ACHN (cell line): Measurements from ENCODE around the gene TUSC1.
"Not testable (repeated sequence)": the region's sequence is repeated elsewhere in the genome, so short reads cannot be mapped to it uniquely, and the experiment has no call there.

ENCODE experiments used
- DNase-seq: peaks from one replicate; pipeline ENCODE4 v3.0.0-alpha.2; 2015
- in situ Hi-C: cut with HindIII; loops from 2 replicates; pipeline ENCODE4 v1.10.0; 2017; ENCODE audit warnings: low sequenced_read_pairs, low pct_ligation_motif_present, low pct_unique_long_range_greater_than_20kb

TUSC1 gene

GRCh38 chr9:25678147-25678666 lies at the start of gene TUSC1:
Gene TUSC1, minus strand, starts transcription at chr9:25678444. Its CDS starts 132 bp downstream, at chr9:25678312.
- in situ Hi-C loops = no loop called here
- DNase-seq = peak; percentile 87

DNA sequence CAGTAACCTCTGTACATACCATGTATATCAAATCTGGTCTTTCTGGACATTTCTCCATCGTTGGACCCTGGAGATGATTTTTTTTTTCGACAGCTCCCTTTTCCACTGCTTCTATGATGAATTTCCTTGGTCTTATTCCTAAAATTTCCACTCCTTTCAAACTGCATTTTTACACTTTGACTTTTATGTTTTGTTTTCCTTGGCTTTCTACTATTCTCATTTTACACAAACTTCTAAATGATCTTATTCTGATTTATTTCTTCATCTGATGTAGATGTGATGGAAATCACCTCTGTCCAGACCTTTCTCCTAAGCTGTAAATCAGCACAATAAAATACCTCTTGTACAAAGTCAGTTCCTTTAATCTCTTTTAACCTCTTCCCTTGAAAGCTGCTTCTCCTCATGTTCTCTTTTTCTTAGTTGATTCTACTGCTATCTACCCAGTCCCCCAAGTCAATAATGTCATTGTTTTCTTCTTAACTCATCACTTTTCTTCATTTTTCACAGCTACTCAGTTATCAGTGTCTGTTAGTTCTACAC lies 48.7 kb upstream of the TUSC1 start:
- DNase-seq = no peak
- in situ Hi-C loops = no loop called here

DNA sequence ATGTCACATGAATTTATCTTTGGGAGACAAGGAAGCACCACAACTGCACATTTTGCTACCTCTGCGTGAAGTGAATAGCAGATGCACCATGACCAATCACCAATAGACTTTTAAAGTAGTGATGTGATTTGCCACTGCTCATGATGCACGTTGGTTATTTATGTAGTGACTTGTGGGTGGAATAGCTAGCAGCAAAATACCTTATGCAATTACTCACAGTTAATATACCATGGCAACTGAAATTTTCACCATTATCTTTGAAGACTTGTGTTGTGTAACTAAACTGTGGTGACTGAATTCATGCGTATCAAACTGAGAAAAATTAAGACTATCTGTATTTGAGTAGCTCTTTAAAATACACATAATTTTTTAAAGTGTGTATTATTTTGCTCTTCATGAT lies 46.2 kb upstream of the TUSC1 start:
- in situ Hi-C loops = no loop called here
- DNase-seq = no peak

DNA sequence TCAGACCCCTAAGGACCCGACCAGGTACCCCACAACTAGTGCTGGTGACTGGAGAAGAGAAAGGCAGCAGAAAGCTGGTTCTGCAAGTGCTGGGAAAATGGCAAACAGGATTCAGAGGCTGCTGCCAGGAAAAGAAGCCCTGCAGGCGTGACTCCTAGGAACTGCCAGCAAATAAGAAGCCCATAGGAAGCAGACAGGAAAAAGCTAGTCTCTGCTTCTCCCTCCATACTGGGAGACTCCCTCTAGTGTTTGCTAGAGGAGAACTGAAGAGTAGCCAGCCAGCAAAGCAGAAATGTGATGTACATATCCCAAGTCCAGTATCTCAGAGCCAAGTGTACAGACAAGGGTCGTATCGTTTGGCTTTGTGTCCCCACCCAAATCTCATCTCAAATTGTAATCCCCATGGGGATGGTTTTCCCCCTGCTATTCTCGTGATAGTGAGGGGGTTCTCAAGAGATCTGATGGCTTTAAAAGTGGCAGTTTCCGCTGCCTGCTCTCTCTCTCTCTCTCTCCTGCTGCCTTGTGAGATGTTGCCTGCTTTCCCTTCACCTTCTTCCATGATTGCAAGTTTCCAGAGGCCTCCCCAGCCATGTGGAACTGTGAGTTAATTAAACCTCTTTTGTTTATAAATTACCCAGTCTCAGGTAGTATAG lies 38.1 kb upstream of the TUSC1 start:
- peak; percentile 60 for DNase-seq

DNA sequence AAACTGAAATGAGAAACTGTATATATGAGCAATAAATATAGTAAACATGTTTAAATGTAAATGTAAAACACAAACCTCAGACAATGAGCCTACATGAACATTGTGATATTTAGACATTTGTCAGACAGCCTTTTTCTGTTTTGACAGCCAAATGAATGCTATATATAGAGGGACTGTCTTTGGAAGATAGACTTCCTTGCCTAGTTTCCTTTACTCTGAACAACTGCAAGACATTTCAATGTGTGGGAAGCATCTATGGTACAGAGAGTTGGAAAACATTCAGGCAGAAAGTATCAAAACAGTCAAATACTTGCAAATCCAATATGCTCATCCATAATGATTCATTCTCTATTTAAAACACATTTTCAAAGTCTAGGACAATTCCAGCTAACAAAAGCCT lies 31.7 kb upstream of the TUSC1 start:
- DNase-seq = no peak
- in situ Hi-C loops = no loop called here

More for the DNA sequence above, 38.1 kb upstream of the TUSC1 start:
- in situ Hi-C loops = no loop called here

GRCh38 chr9:25704800-25705199 lies 26.6 kb upstream of the TUSC1 start:
- DNase-seq = no peak
- in situ Hi-C loops = no loop called here

DNA sequence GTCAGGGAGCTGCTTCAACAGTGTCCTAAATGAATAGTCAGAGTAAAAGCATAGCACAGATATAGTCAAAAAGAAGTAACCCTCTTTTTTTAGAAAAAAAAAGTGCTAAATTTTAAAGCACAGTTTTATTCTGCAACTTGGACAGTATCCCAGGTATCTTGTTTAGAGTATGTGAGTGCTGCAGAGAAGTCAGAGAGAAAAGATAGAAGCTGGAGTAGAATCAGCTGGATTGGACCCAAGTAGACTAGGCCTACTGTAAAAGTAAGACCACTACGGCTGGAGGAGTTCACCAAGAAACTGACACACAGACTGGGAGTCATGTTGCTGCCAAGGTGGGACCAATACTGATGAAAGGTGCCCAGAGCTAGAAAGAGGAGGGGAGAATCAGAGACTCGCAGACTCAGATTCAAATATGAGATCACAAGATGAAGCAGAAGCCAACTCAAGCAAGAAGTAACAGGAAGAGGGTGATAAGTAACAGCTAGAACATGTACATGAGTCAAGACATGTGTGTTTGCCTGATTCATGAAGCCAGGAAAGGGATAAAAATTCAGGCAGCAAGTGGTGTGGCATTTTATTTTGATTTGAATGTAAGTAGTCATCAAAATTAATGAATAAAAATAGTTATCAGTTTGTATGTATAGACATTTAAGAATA lies 25.6 kb upstream of the TUSC1 start:
- no peak for DNase-seq
- in situ Hi-C loops = no loop called here

DNA sequence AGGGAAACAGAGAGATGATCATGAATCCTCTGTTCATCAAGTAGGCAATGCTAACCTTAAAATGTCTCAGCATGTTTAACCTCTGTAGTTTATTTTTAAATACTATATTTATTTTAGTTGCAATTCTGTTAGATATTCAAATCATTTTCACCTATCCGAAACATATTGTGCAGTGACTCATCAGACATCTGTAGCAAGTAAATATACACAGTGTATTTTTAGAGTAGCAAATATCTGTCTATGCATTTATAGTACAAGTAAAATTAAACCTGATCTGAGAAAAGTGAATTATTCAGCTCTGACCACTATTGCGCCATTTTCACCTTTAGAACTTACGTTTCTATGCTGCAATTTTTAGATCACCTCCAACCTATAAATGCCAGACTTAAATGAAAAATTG lies 24.3 kb upstream of the TUSC1 start:
- in situ Hi-C loops = no loop called here
- no peak for DNase-seq

GRCh38 chr9:25700899-25701298 lies 22.7 kb upstream of the TUSC1 start:
- in situ Hi-C loops, DNase-seq: not testable (repeated sequence)

DNA sequence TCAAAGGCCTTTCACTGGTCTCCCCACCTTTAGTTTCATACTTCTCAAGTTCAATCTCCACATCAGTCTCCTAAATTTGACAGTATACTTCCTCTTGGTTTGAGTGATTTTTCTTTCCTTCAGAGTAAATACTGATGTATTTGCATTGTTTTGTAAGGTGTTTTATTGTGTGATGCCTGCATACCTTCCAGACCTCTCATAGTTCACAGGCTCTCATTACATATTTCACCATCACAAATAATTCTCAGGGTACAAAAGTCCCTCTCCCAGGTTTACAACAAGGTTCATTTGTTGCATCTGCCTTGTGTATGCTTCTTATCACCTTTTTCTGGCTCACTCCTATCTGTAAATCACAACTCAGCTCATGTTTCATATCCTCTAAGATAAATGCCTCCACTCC lies 22.2 kb upstream of the TUSC1 start:
- in situ Hi-C loops = no loop called here
- no peak for DNase-seq

DNA sequence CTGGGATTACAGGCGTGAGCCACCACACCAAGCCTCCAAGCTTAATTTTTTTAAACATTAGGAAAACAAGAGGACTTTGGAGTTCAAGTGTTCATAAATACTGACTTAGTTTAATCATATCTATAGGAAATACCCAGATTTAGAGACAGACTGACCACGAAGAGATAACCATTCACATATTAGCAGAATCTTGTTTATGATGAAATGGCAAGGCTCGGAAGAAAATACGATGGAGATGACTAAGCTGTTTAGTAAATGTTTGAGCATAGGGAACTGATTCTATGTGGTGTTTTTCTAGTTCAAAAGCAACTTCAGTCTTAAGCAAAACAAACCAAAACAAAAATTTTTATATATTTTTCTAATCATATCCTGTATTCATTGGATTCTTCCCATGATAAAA lies 13.5 kb upstream of the TUSC1 start:
- in situ Hi-C loops = no loop called here

GRCh38 chr9:25684321-25684720 lies 6.1 kb upstream of the TUSC1 start:
- in situ Hi-C loops = no loop called here
- no peak for DNase-seq

More for the DNA sequence above, 13.5 kb upstream of the TUSC1 start:
- DNase-seq = no peak

DNA sequence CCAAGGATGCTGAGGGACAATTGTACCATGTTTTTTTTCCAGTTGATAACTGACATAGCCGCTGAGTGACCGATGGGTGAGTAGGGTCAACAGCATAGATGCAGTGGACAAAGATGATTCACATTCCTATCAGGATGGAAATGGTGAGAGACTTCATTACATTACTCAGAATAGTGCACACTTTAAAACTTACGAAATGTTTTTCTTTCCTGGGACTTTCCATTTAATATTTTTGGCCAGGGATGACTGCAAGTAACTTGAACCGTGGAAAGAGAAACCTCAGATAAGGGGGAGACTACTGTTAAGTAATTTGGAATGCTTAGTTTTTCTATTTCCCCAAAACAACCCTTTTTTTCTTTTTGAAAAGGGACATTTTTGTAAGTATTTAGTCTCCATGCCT lies 3.0 kb upstream of the TUSC1 start:
- DNase-seq = no peak
- in situ Hi-C loops = no loop called here

DNA sequence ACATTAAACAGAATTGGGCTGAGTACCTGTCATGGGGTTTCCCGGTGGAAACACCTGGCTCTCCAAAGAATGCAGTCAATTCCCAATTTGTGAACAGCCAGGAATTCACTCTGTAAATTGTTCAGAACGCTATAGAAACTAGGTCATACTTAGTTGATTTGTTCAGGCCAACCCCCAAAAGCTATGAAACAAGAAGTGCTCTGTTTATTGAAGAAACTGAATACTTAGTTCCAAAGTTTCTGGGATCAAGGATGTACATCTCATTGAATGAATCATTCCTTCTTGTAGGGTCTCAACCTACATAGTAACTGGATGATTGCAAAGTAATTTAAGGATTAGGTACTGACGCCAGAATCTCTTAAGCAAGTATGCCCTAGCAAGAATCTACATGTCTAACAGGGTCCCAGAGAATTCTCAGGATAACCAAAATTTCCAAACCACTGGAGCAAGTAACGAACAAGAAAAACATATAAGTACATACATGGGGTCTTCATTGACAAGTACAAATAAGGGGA lies 659 bp upstream of the TUSC1 start:
- no peak for DNase-seq
- in situ Hi-C loops = no loop called here

- in situ Hi-C loops = no loop called here
- DNase-seq = peak; percentile 83
These were observed 720 bp downstream of the TUSC1 start for GRCh38 chr9:25677301-25678146.

DNA sequence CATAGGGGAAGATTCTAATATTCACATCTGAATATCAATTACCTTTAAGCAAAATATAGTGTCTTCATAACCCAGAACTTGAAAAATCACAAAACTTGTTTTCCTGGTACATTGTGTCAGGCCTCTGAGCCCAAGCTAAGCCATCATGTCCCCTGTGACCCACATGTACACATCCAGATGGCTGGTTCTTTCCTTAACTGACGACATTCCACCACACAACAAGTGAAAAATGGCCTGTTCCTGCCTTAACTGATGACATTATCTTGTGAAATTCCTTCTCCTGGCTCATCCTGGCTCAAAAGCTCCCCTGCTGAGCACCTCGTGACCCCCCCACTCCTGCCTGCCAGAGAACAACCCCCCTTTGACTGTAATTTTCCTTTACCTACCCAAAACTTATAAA lies 2.4 kb downstream of the TUSC1 start:
- DNase-seq, in situ Hi-C loops: not testable (repeated sequence)

DNA sequence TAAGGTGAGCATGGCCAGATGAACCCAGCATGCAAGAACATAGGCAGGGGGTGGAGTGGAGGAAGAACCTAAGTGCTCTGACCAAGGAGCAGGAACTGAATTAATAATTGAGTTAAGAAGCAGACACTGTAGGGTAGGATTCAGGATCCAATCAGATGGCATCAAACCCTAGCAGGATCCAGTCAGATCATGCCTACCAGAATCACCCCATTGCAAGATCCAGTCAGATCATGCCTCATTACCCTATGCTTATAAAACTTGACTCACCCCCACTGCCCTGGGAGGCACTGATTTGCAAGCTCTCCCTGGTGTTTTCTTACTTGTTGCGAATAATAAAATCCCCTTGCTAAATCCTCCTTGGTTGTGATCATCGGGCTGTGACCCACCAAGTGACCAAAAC lies 19.7 kb downstream of the TUSC1 start:
- no peak for DNase-seq
- in situ Hi-C loops = no loop called here

- in situ Hi-C loops = no loop called here
- no peak for DNase-seq
These were observed 23.8 kb downstream of the TUSC1 start for GRCh38 chr9:25654417-25654816.

- DNase-seq = no peak
- in situ Hi-C loops = no loop called here
These were observed 30.1 kb downstream of the TUSC1 start for GRCh38 chr9:25648116-25648515.
